H1 (cell line): ENCODE data around the gene PLCB1. TPM values are rescaled to one million over a fixed set of nuclear protein-coding genes. Genes with fewer than 3 reads are reported as not detected.

Source experiments
- CTCF ChIA-PET: fragments of 300-600 bp; sonication (Branson Sonifier 250); formaldehyde crosslinking; loops from one replicate; lab custom pipeline; 2021; ENCODE audit not compliant: partially characterized antibody; lab: Charles Lee
- POLR2A ChIA-PET: fragments of 300-600 bp; sonication (Branson Sonifier 250); formaldehyde crosslinking; loops from one replicate; lab custom pipeline; 2021; ENCODE audit warnings: inconsistent platforms; ENCODE audit not compliant: partially characterized antibody; lab: Charles Lee
- DNase-seq, 2 experiments: peaks; one replicate each; pipeline versions ENCODE4 v3.0.0 to v3.0.0-alpha.2; 2010 to 2022; ENCODE audit warnings: low spot score in 2 of 2, low read depth in 1 of 2, mixed read lengths in 1 of 2
- FAIRE-seq: peaks from 2 replicates; lab custom pipeline; 2011; peaks lifted over from hg19 to GRCh38; lab: Jason Lieb, UNC
- H2AFZ ChIP-seq: 2 replicates; pipeline ENCODE4 v1.8.1; 2012; ENCODE audit warnings: low read length, inconsistent platforms
- H2AK5ac ChIP-seq: 2 replicates; pipeline ENCODE4 v1.6.1; 2013; ENCODE audit warnings: low read depth, low read length
- H2BK120ac ChIP-seq: replicated peaks from 2 replicates; pipeline ENCODE3; 2013; ENCODE audit warnings: low read depth, low read length, inconsistent platforms
- H2BK12ac ChIP-seq: 2 replicates; pipeline ENCODE4 v1.6.1; 2013; ENCODE audit warnings: low read depth, low read length
- H2BK15ac ChIP-seq: 2 replicates; pipeline ENCODE4 v1.6.1; 2013; ENCODE audit warnings: low read length
- H2BK20ac ChIP-seq: 2 replicates; pipeline ENCODE4 v1.6.1; 2013; ENCODE audit warnings: low read length
- H2BK5ac ChIP-seq: 2 replicates; pipeline ENCODE4 v1.6.1; 2013; ENCODE audit warnings: low read depth, low read length
- H3K14ac ChIP-seq: 2 replicates; pipeline ENCODE4 v1.6.1; 2013; ENCODE audit warnings: inconsistent platforms; ENCODE audit not compliant: insufficient read length
- H3K18ac ChIP-seq: 2 replicates; pipeline ENCODE4 v1.6.1; 2013; ENCODE audit warnings: low read length; ENCODE audit errors: extremely low read depth
- H3K23ac ChIP-seq: 2 replicates; pipeline ENCODE4 v1.6.1; 2013; ENCODE audit warnings: inconsistent platforms; ENCODE audit not compliant: insufficient read length
- H3K23me2 ChIP-seq: 2 replicates; pipeline ENCODE4 v1.6.1; 2013; ENCODE audit warnings: low read depth, low read length
- H3K27ac ChIP-seq: 2 replicates; pipeline ENCODE4 v1.6.1; 2011; ENCODE audit warnings: low read depth, low read length, inconsistent platforms
- H3K27me3 ChIP-seq, 4 experiments: replicated peaks in 1 of 4; 1 replicate in 1 of 4; 2 replicates in 3 of 4; pipeline versions ENCODE4 v1.6.1 to v1.8.1; 2011 to 2013; ENCODE audit warnings: low read length in 3 of 4, mild to moderate bottlenecking in 3 of 4, inconsistent platforms in 2 of 4, mixed read lengths in 2 of 4, moderate library complexity in 1 of 4; ENCODE audit not compliant: control insufficient read depth in 3 of 4, insufficient read depth in 3 of 4; ENCODE audit errors: extremely low read depth in 1 of 4
- H3K36me3 ChIP-seq, 4 experiments: 2 replicates each; pipeline versions ENCODE4 v1.6.1 to v1.8.1; 2011 to 2013; ENCODE audit warnings: mild to moderate bottlenecking in 4 of 4, low read length in 3 of 4, moderate library complexity in 2 of 4, control low read depth in 1 of 4, inconsistent platforms in 1 of 4; ENCODE audit not compliant: insufficient read depth in 4 of 4, control insufficient read depth in 2 of 4
- H3K4ac ChIP-seq: replicated peaks from 2 replicates; pipeline ENCODE3; 2013; ENCODE audit warnings: low read length, low read depth, mixed read lengths, inconsistent platforms; ENCODE audit not compliant: insufficient read length
- H3K4me1 ChIP-seq, 4 experiments: replicated peaks in 1 of 4; 1 replicate in 1 of 4; 2 replicates in 3 of 4; pipeline versions ENCODE4 v1.6.1 to v1.8.1; 2011 to 2013; ENCODE audit warnings: low read length in 3 of 4, inconsistent platforms in 2 of 4, mixed read lengths in 1 of 4; ENCODE audit not compliant: insufficient read depth in 4 of 4, control insufficient read depth in 3 of 4
- H3K4me2 ChIP-seq, 2 experiments: 2 replicates each; pipeline versions ENCODE4 v1.6.1 to v1.8.1; 2011 to 2013; ENCODE audit warnings: low read depth in 2 of 2, low read length in 2 of 2, control low read depth in 1 of 2, inconsistent platforms in 1 of 2, mild to moderate bottlenecking in 1 of 2; ENCODE audit not compliant: insufficient read depth in 1 of 2
- H3K4me3 ChIP-seq, 4 experiments: fragments of 200-600, 300-600 bp in 1 of 4; sonication (generic), shearing (Covaris generic), sonication (Bioruptor Twin) in 1 of 4; 2 replicates each; pipeline versions ENCODE4 v1.5.1 to v1.8.1; 2011 to 2016; ENCODE audit warnings: low read length in 4 of 4, low read depth in 3 of 4, control low read depth in 2 of 4, inconsistent platforms in 2 of 4, mild to moderate bottlenecking in 2 of 4, mixed read lengths in 1 of 4, moderate library complexity in 1 of 4; ENCODE audit not compliant: insufficient read depth in 2 of 4; ENCODE audit errors: extremely low read depth in 1 of 4
- H3K56ac ChIP-seq: replicated peaks from 2 replicates; pipeline ENCODE3; 2013; ENCODE audit warnings: low read depth, mild to moderate bottlenecking, mixed read lengths, low read length, inconsistent platforms; ENCODE audit not compliant: insufficient read length
- H3K79me1 ChIP-seq: 2 replicates; pipeline ENCODE4 v1.6.1; 2013; ENCODE audit warnings: low read depth, low read length, control low read depth
- H3K79me2 ChIP-seq, 2 experiments: 2 replicates each; pipeline versions ENCODE4 v1.6.1 to v1.8.1; 2012 to 2013; ENCODE audit warnings: low read length in 2 of 2, mild to moderate bottlenecking in 2 of 2, inconsistent platforms in 1 of 2; ENCODE audit not compliant: insufficient read depth in 2 of 2, control insufficient read depth in 1 of 2
- H3K9ac ChIP-seq, 4 experiments: replicated peaks in 1 of 4; 1 replicate in 1 of 4; 2 replicates in 3 of 4; pipeline versions ENCODE4 v1.6.1 to v1.8.1; 2011 to 2013; ENCODE audit warnings: low read depth in 3 of 4, low read length in 3 of 4, control low read depth in 2 of 4, mild to moderate bottlenecking in 2 of 4, moderate library complexity in 2 of 4, inconsistent platforms in 1 of 4; ENCODE audit errors: extremely low read depth in 1 of 4
- H3K9me3 ChIP-seq, 2 experiments: 2 replicates each; pipeline versions ENCODE4 v1.6.1 to v1.8.1; 2012 to 2013; ENCODE audit warnings: mild to moderate bottlenecking in 2 of 2, moderate library complexity in 2 of 2, control low read depth in 1 of 2, inconsistent platforms in 1 of 2, low read depth in 1 of 2, low read length in 1 of 2, mixed read lengths in 1 of 2; ENCODE audit not compliant: insufficient read depth in 2 of 2
- H4K20me1 ChIP-seq, 2 experiments: replicated peaks in 1 of 2; 2 replicates each; pipeline versions ENCODE3 to v1.8.1; 2011 to 2013; ENCODE audit warnings: inconsistent platforms in 2 of 2, low read length in 2 of 2, mild to moderate bottlenecking in 1 of 2; ENCODE audit not compliant: insufficient read depth in 2 of 2, control insufficient read depth in 1 of 2
- H4K5ac ChIP-seq: 2 replicates; pipeline ENCODE4 v1.6.1; 2013; ENCODE audit warnings: low read length, low read depth, mixed read lengths, inconsistent platforms; ENCODE audit not compliant: insufficient read length
- H4K8ac ChIP-seq: 2 replicates; pipeline ENCODE4 v1.8.0; 2013; ENCODE audit warnings: mild to moderate bottlenecking, moderate library complexity, low read length, inconsistent platforms; ENCODE audit not compliant: insufficient read depth; ENCODE audit errors: extremely low read depth
- H4K91ac ChIP-seq: replicated peaks from 2 replicates; pipeline ENCODE3; 2013; ENCODE audit warnings: low read length, mixed read lengths, inconsistent platforms; ENCODE audit not compliant: insufficient read length
- ASH2L ChIP-seq: fragments of 200-600, 300-600 bp; sonication (generic); IDR thresholded peaks from one replicate; pipeline ENCODE4 v1.7.1; 2017; ENCODE audit warnings: low read length
- ATF2 ChIP-seq: IDR thresholded peaks from 2 replicates; pipeline ENCODE4 v1.6.1; 2012; ENCODE audit warnings: low read length, inconsistent platforms
- BRCA1 ChIP-seq: IDR thresholded peaks from 2 replicates; pipeline ENCODE4 v1.6.1; 2012; ENCODE audit warnings: low read depth, low read length, improper control_type of control experiment
- CBX5 ChIP-seq: fragments of 300-800, 300-1000 bp; sonication (generic); IDR thresholded peaks from 2 replicates; pipeline ENCODE4 v1.7.1; 2016; ENCODE audit warnings: antibody characterized with exemption, low read length, low read depth
- MAX ChIP-seq: IDR thresholded peaks from 2 replicates; pipeline ENCODE4 v1.6.1; 2012; ENCODE audit warnings: inconsistent platforms
- RBBP5 ChIP-seq: IDR thresholded peaks from 2 replicates; pipeline ENCODE4 v1.7.1; 2012; ENCODE audit warnings: low read depth, mild to moderate bottlenecking, inconsistent platforms, low read length, moderate library complexity, borderline replicate concordance
- SIN3A ChIP-seq, 2 experiments: IDR thresholded peaks in 1 of 2; conservative IDR thresholded peaks in 1 of 2; 2 replicates each; pipeline ENCODE4 v1.6.1; 2011 to 2012; ENCODE audit warnings: low read length in 2 of 2, improper control_type of control experiment in 1 of 2, low read depth in 1 of 2, mild to moderate bottlenecking in 1 of 2
- SP2 ChIP-seq: IDR thresholded peaks from 2 replicates; pipeline ENCODE4 v1.6.1; 2012; ENCODE audit warnings: mild to moderate bottlenecking, low read length, inconsistent platforms
- USF2 ChIP-seq: IDR thresholded peaks from 2 replicates; pipeline ENCODE4 v1.6.1; 2011; ENCODE audit warnings: low read length, improper control_type of control experiment
- WGBS, 2 experiments: shearing (Covaris generic) in 1 of 2; methylation state at CpG; one replicate each; pipeline versions ENCODE4 v1.1.6 to v1.1.7; 2013 to 2015; ENCODE audit warnings: low lambda C conversion rate in 2 of 2, mixed read lengths in 2 of 2, inconsistent platforms in 1 of 2, low coverage in 1 of 2, missing lambda C conversion rate in 1 of 2; ENCODE audit not compliant: insufficient replicate concordance in 2 of 2, insufficient coverage in 1 of 2, insufficient read length in 1 of 2; ENCODE audit errors: extremely low coverage in 1 of 2, missing lambda C conversion rate in 1 of 2; 5-methylcytosine and 5-hydroxymethylcytosine counted together
- polyA plus RNA-seq, 7 experiments: library from polyadenylated mRNA; depleted of rRNA in 3 of 7; stranded (reverse) in 5 of 7; unstranded in 2 of 7; fragments of >200 nt in 5 of 7; fragments of 200-250 nt in 2 of 7; gene quantifications; 1 replicate in 5 of 7; 2 replicates in 1 of 7; 4 replicates in 1 of 7; pipeline versions ENCODE4 v1.2.1 to v1.2.3, GENCODE V29; 2011 to 2013; ENCODE audit warnings: missing spikeins in 2 of 7, mixed read lengths in 2 of 7
- total RNA-seq: library from RNA; stranded (reverse); fragmentation: NEBNext Ultra II Directional; extraction: Animal tissue kit (Norgen Biotek cat#: 25700); gene quantifications from 2 replicates; pipeline ENCODE4 v1.2.1, GENCODE V29; 2021

Gene PLCB1
- total and polyA plus RNA-seq, 2 of the 8 experiments (the other 6 are each of a cell fraction or from before 2014, with no cell fraction given), result 2.6 to 9.1 TPM

GRCh38 chr20:8262721-8263120, 130.7 kb downstream of the PLCB1 start:
- 80% methylated on average over 1 of the region's 1 CpG; no CpG with 5 or more reads in 1 of the 2 experiments for WGBS, 2 experiments
- H2BK5ac ChIP-seq, result no peak overlapping the region
- H2BK120ac ChIP-seq, result no peak overlapping the region
- H4K91ac ChIP-seq, result no peak overlapping the region
- H3K56ac ChIP-seq, result no peak overlapping the region
- H2BK20ac ChIP-seq, result no peak overlapping the region
- ChIA-PET POLR2A (no interaction called here), CTCF (no interaction called here)
- no peaks in the 10 kb centered on the region for H3K79me1 ChIP-seq
- H4K8ac ChIP-seq, result no peak overlapping the region
- H3K4me2 ChIP-seq, result no peak overlapping the region
- H3K18ac ChIP-seq, result no peak overlapping the region
- H3K27ac ChIP-seq, result no peak overlapping the region
- no peak overlapping the region for H2BK15ac ChIP-seq
- no peak overlapping the region for H2AK5ac ChIP-seq
- no peaks in the 10 kb centered on the region; a peak in 1 of 7 replicates for H3K27me3 ChIP-seq
- H3K79me2 ChIP-seq, result no peaks in the 10 kb centered on the region
- H3K9me3 ChIP-seq, result no peaks in the 10 kb centered on the region
- H2AFZ ChIP-seq, result no peak overlapping the region
- no peak overlapping the region for H3K4ac ChIP-seq
- no peaks in the 10 kb centered on the region for H4K20me1 ChIP-seq
- DNase-seq (no peak), FAIRE-seq (no peak)
- no peaks in the 10 kb centered on the region for H3K36me3 ChIP-seq
- H3K4me3 ChIP-seq, result no peak overlapping the region
- H4K5ac ChIP-seq, result no peak overlapping the region
- no peak overlapping the region for H3K23ac ChIP-seq
- H3K4me1 ChIP-seq, result no peaks in the 10 kb centered on the region
- no peak overlapping the region for H3K14ac ChIP-seq
- H3K23me2 ChIP-seq, result no peaks in the 10 kb centered on the region
- no peak overlapping the region for H3K9ac ChIP-seq
- H2BK12ac ChIP-seq, result no peak overlapping the region
- TF ChIP-seq ASH2L (no peak), ATF2 (no peak), SIN3A (conservative IDR thresholded peaks at IDR 0.05 in 1 of 2, IDR thresholded peaks at IDR 0.05 in 1 of 2; ENCODE audit: low read depth in 1 of 2, low read length in 2 of 2) (no peak), MAX (no peak), SP2 (no peak), RBBP5 (no peak), BRCA1 (no peak), USF2 (no peak), CBX5 (no peak)
